Measurements from ENCODE around the gene SRP19.
"Not testable (repeated sequence)": the region's sequence is repeated elsewhere in the genome, so short reads cannot be mapped to it uniquely, and the experiment has no call there.

Gene SRP19

DNA sequence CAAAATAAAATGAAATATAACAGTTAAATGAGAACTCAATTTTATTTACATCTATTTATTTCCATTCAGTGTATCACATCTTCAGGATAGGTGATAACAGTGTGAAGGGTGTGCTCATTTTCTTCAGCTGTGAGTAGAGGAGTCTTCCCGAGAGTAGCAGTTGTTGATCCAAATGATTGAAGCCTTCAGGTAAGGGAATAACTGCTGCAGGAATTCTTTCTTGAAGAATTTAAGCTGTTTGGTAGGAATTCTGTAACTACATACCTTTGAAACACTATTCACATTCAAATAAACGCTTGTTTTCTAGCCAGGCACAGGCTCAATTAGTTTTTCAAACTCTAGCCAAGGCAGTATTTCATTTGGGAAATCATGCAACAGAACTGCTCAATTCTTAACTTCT lies 15.3 kb downstream of the SRP19 start:
- DNase-seq: no peak

- no peak for DNase-seq
Measured at GRCh38 chr5:112878101-112878500, 17.0 kb downstream of the SRP19 start.

GRCh38 chr5:112878760-112879159 lies 17.7 kb downstream of the SRP19 start:
- DNase-seq: peak; percentile 1

GRCh38 chr5:112880219-112880964 lies 19.3 kb downstream of the SRP19 start:
- no peak for DNase-seq

DNA sequence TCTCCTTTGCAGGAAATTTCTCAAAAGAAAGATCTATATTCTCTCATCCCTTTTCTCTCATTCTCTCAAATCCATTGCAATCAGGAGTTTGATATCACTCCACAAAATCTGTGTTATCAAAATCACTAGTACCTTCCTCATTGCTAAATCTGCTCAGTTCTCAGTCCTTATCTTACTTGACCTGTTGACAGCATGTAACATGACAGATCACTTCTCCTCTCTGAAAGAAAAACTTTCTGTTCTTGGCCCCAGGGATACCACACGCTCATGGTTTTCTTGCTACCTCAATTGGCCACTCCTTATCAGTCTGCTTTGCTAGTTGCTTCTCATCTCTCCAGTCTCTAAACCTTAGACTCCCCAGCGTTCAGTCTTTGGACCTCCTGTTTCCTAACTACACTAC lies 22.1 kb downstream of the SRP19 start:
- DNase-seq: no peak

DNA sequence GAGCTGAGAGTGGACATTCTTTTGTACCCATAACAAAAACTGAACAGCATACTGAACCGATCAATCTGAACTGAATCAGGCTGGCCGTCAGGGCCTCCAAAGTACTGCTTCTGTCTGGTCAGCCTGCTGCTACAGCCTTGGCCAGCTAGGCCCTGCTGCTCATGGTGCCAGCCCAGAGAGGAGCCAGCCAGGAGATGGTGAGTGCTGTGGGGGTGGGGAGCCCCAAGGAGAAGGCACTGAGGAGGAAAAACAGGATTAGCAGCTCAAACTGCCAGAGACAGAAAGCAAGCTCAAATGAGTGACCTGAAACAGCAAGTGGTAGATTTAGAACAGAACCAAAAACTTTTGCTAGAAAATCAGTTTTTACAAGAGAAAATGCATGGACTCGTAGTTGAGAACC lies 23.9 kb downstream of the SRP19 start:
- DNase-seq: no peak

GRCh38 chr5:112886975-112887374 lies 25.9 kb downstream of the SRP19 start:
- DNase-seq: no peak

- not testable (repeated sequence) for DNase-seq
Measured at GRCh38 chr5:112892066-112892465, 31.0 kb downstream of the SRP19 start.

- DNase-seq: no peak
Measured at GRCh38 chr5:112892776-112893175, 31.7 kb downstream of the SRP19 start.

GRCh38 chr5:112895682-112896081 lies 34.6 kb downstream of the SRP19 start:
- DNase-seq: no peak

- DNase-seq: no peak
Measured at GRCh38 chr5:112902561-112902960, 41.5 kb downstream of the SRP19 start.

GRCh38 chr5:112904996-112905395 lies 43.9 kb downstream of the SRP19 start:
- not testable (repeated sequence) for DNase-seq

DNA sequence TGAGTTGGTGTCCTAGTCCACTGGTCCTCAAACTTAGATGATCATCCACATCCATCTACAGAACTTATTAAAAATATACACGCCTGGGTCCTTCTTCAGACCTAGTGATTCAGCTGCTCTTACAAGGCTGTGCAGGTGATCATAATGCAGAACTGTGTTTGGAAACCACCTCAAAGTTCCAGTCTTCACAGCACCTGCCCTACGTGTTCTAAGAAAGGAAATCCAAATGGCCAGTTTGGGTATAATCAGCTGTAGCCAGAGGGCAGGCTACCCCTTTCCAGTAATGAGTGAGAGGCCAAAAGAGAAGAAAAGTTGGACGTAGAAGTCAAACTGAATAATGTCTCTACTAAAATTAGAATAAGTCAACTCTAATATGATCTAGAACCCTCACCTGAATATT lies 45.5 kb downstream of the SRP19 start:
- no peak for DNase-seq

DNA sequence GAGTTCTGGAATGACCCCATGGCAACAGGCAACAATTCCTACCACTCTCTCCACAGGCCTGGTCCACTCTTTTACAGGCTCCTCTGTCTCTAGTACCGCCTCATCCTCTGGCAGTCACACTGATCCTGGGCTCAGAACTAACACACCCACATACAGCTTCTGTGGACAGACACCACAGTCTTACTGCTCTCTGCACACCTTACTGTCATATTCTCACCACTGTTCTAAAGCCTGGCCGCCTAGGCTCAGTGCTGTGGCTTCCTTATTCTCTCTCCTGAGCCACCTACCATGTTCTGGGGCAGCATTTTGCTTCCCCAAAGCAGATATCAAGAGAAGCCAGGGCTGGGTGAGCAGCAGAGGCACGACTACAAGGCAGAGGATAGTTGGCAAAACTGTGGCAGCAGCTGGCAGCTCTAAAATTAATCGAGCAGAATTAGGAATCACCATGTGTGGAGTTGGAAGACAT lies 46.1 kb downstream of the SRP19 start:
- no peak for DNase-seq

GRCh38 chr5:112908854-112909253 lies 47.8 kb downstream of the SRP19 start:
- DNase-seq: no peak

DNA sequence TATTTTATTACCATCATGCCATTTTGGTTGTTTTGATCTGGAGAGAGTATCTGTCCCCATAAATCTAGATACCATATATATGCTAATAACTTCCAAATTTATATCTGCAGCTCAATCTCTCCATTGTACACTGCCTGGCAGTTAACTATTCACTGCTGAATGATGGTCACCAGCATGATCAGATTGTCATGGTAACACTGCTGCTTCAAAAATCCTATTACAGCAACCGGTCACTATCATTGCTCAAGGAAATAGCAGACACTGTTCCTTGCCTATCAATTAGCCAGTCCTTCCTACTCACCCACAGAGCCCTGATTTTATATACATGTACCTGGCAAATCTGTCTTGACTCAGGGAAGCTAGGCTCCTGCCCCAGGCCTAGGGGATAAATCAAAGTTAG lies 49.4 kb downstream of the SRP19 start:
- no peak for DNase-seq

DNA sequence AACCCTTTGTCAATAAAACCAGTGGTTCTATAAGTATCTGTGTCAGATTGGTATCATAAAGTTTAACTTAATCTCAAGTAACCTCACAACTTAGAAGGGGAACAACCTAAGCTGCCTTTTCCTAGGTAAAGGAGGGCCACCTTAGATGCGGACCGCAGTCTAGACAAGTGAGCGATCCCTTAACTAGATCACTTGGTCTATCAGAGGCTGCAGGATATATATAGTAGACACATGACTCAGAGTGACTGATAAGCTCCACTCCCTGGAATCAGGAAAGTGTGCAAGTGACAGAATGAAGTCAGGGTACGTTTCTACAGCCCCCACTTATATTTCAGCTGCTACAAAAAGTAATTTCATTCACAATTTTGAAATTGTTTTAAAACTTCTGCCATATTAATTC lies 53.5 kb downstream of the SRP19 start:
- no peak for DNase-seq

DNA sequence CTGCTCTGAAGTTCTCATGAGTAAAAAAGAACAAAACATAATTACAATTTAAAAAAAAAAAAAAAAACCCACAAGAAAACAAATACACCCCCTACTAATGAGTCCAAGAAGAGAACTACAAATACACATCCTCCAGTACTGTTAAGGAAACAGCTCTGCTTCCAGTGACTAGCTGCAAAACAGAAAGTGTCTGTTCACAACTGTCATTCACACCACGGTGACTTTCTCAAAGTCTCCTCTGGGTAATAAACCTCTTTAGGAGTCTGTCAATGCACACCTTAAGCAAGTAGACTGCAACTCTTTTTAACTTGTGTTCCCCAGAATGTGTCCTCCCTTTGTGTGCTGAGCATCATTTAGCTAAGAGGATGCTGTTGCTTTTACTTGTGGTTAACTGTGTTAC lies 54.7 kb downstream of the SRP19 start:
- DNase-seq: no peak

- DNase-seq: no peak
Measured at GRCh38 chr5:112917453-112917995, 56.4 kb downstream of the SRP19 start.

DNA sequence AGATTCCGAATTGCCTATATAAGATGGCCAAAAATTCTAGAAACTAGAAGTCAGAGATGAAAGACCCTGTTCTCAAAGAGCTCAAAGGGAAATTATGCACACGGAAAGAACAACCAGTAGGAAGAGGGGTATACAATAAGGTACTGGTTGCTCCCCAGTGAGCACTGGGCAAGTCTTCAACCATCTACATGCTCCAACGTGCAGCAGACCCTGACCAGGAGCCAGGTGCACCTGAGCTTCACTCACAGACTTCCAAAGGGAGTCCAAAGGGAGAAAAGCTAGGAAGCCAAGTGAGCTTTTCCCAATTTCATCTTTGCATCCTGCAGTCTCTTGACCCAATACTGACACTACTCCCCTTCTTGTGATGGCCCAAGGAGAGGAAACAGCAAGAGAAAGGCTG lies 57.0 kb downstream of the SRP19 start:
- no peak for DNase-seq

GRCh38 chr5:112918679-112919078 lies 57.6 kb downstream of the SRP19 start:
- DNase-seq: peak; percentile 61
